Skeletal muscle tissue (tissue), 4 donors: ENCODE data around the gene FLYWCH2. TPM values are rescaled to one million over a fixed set of nuclear protein-coding genes. Genes with fewer than 3 reads are reported as not detected.
A peak's percentile ranks its signal among the peaks of the same experiment; 100 is the strongest.
"Not testable (repeated sequence)": the region's sequence is repeated elsewhere in the genome, so short reads cannot be mapped to it uniquely, and the experiment has no call there.

ENCODE experiments used
- H3K27ac ChIP-seq: one replicate; pipeline ENCODE4 v1.7.0; 2013; ENCODE audit warnings: mild to moderate bottlenecking, low read depth, low read length, inconsistent platforms
- H3K27me3 ChIP-seq, 3 donors: one replicate each; pipeline ENCODE4 v1.7.0; 2013; ENCODE audit warnings: low read length in 3 of 3; ENCODE audit not compliant: control insufficient read depth in 3 of 3, insufficient read depth in 3 of 3
- H3K36me3 ChIP-seq, 3 donors: one replicate each; pipeline ENCODE4 v1.7.0; 2013; ENCODE audit warnings: low read length in 3 of 3; ENCODE audit not compliant: control insufficient read depth in 3 of 3, insufficient read depth in 3 of 3
- H3K4me1 ChIP-seq, 3 donors: one replicate each; pipeline ENCODE4 v1.7.0; 2013; ENCODE audit warnings: low read length in 3 of 3, mild to moderate bottlenecking in 3 of 3; ENCODE audit not compliant: control insufficient read depth in 3 of 3, insufficient read depth in 3 of 3
- H3K4me3 ChIP-seq, 3 donors: one replicate each; pipeline ENCODE4 v1.7.0; 2013; ENCODE audit warnings: low read length in 3 of 3
- H3K9ac ChIP-seq, 3 donors: one replicate each; pipeline ENCODE4 v1.7.0; 2013; ENCODE audit warnings: low read length in 3 of 3, mild to moderate bottlenecking in 3 of 3, moderate library complexity in 2 of 3, low read depth in 1 of 3
- H3K9me3 ChIP-seq, 3 donors: one replicate each; pipeline ENCODE4 v1.7.0; 2013; ENCODE audit warnings: low read length in 3 of 3; ENCODE audit not compliant: control insufficient read depth in 3 of 3
- total RNA-seq: library from RNA; depleted of rRNA; stranded (reverse); fragments of >200 nt; gene quantifications from one replicate; pipeline ENCODE4 v1.2.3, GENCODE V29; 2014
- donor health status: Osteomylitis.

The FLYWCH2 gene
- total RNA-seq, 1 donor from 2014 or later, result 10.4 TPM

GRCh38 chr16:2925951-2926649 lies 43.1 kb downstream of the FLYWCH2 start:
- Histone ChIP-seq H3K4me3 (no peak overlapping the region), H3K9me3 (no peaks in the 10 kb centered on the region), H3K4me1 (peaks cover 7 to 9% (median 8%) of the 10 kb centered on the region in 3 donors), H3K36me3 (peaks cover 10 to 22% (median 20%) of the 10 kb centered on the region in 3 donors), H3K27me3 (no peaks in the 10 kb centered on the region), H3K9ac (no peak overlapping the region), H3K27ac (no peak overlapping the region)

GRCh38 chr16:2926650-2926999 lies 43.6 kb downstream of the FLYWCH2 start:
- Histone ChIP-seq H3K27ac (no peak overlapping the region), H3K9me3 (no peaks in the 10 kb centered on the region), H3K4me1 (peaks cover 7 to 9% (median 8%) of the 10 kb centered on the region in 3 donors), H3K4me3 (peak overlapping the region; percentile 64 to 72 (median 65)), H3K27me3 (no peaks in the 10 kb centered on the region), H3K36me3 (peaks cover 10 to 23% (median 22%) of the 10 kb centered on the region in 3 donors), H3K9ac (peak overlapping the region in 1 of 3 donors; percentile 62)

- no peak overlapping the region for H3K27ac ChIP-seq
- peaks cover 10 to 22% (median 21%) of the 10 kb centered on the region in 3 donors for H3K36me3 ChIP-seq
- no peaks in the 10 kb centered on the region for H3K27me3 ChIP-seq
- peak overlapping the region in 1 of 3 donors; percentile 62 for H3K9ac ChIP-seq
- peaks cover 7 to 9% (median 8%) of the 10 kb centered on the region in 3 donors for H3K4me1 ChIP-seq
- H3K4me3 ChIP-seq, result peak overlapping the region; percentile 64 to 72 (median 65)
- H3K9me3 ChIP-seq, result no peaks in the 10 kb centered on the region
Measured at GRCh38 chr16:2927010-2927646, 44.1 kb downstream of the FLYWCH2 start.

GRCh38 chr16:2928151-2928550 lies 45.1 kb downstream of the FLYWCH2 start:
- H3K4me1 ChIP-seq, H3K27ac ChIP-seq, H3K27me3 ChIP-seq, H3K4me3 ChIP-seq, H3K9ac ChIP-seq, H3K9me3 ChIP-seq: not testable (repeated sequence)
- H3K36me3 ChIP-seq, result peaks cover 7 to 24% (median 22%) of the 10 kb centered on the region in 3 donors

- Histone ChIP-seq H3K27me3 (no peaks in the 10 kb centered on the region), H3K4me3 (no peak overlapping the region), H3K9me3 (no peaks in the 10 kb centered on the region), H3K27ac (no peak overlapping the region), H3K36me3 (peaks cover 7 to 29% (median 28%) of the 10 kb centered on the region in 3 donors), H3K4me1 (peaks cover 7 to 9% (median 8%) of the 10 kb centered on the region in 3 donors), H3K9ac (no peak overlapping the region)
Measured at GRCh38 chr16:2928796-2929195, 45.8 kb downstream of the FLYWCH2 start.

GRCh38 chr16:2929693-2930092 lies 46.7 kb downstream of the FLYWCH2 start:
- Histone ChIP-seq H3K4me3 (no peak overlapping the region), H3K9me3 (no peaks in the 10 kb centered on the region), H3K27me3 (no peaks in the 10 kb centered on the region), H3K36me3 (peaks cover 16 to 35% (median 31%) of the 10 kb centered on the region in 3 donors), H3K4me1 (peaks cover 7 to 9% (median 8%) of the 10 kb centered on the region in 3 donors), H3K9ac (no peak overlapping the region), H3K27ac (no peak overlapping the region)

- no peak overlapping the region for H3K4me3 ChIP-seq
- H3K9me3 ChIP-seq, result no peaks in the 10 kb centered on the region
- H3K9ac ChIP-seq, result no peak overlapping the region
- H3K27me3 ChIP-seq, result no peaks in the 10 kb centered on the region
- no peak overlapping the region for H3K27ac ChIP-seq
- peaks cover 18 to 37% (median 31%) of the 10 kb centered on the region in 3 donors for H3K36me3 ChIP-seq
- peaks cover 7 to 9% (median 8%) of the 10 kb centered on the region in 3 donors for H3K4me1 ChIP-seq
Measured at GRCh38 chr16:2930236-2930635, 47.2 kb downstream of the FLYWCH2 start.

GRCh38 chr16:2931231-2931914 lies 48.4 kb downstream of the FLYWCH2 start:
- H3K27me3 ChIP-seq, H3K4me1 ChIP-seq, H3K4me3 ChIP-seq, H3K9me3 ChIP-seq, H3K27ac ChIP-seq, H3K9ac ChIP-seq: not testable (repeated sequence)
- peaks cover 26 to 44% (median 34%) of the 10 kb centered on the region in 3 donors for H3K36me3 ChIP-seq

GRCh38 chr16:2933136-2933535 lies 50.1 kb downstream of the FLYWCH2 start:
- Histone ChIP-seq H3K9me3 (no peaks in the 10 kb centered on the region), H3K4me3 (no peak overlapping the region), H3K9ac (no peak overlapping the region), H3K27ac (no peak overlapping the region), H3K36me3 (peaks cover 43 to 56% (median 49%) of the 10 kb centered on the region in 3 donors), H3K27me3 (no peaks in the 10 kb centered on the region), H3K4me1 (peaks cover 0 to 7% (median 0%) of the 10 kb centered on the region in 3 donors)

- peaks cover 46 to 58% (median 51%) of the 10 kb centered on the region in 3 donors for H3K36me3 ChIP-seq
- no peak overlapping the region for H3K27ac ChIP-seq
- no peaks in the 10 kb centered on the region for H3K27me3 ChIP-seq
- H3K4me3 ChIP-seq, result no peak overlapping the region
- no peak overlapping the region for H3K9ac ChIP-seq
- H3K9me3 ChIP-seq, result no peaks in the 10 kb centered on the region
- H3K4me1 ChIP-seq, result peaks cover 0 to 6% (median 0%) of the 10 kb centered on the region in 3 donors
Measured at GRCh38 chr16:2933701-2934100, 50.7 kb downstream of the FLYWCH2 start.
